ENCODE results near the gene SERPINI1. TPM values are rescaled to one million over a fixed set of nuclear protein-coding genes. Genes with fewer than 3 reads are reported as not detected.

SERPINI1 gene
- total RNA-seq, 1 experiment from 2014 or later, result 8.0 TPM

GRCh38 chr3:167711439-167711838 lies 24.1 kb upstream of the SERPINI1 start:
- intact Hi-C loops (cut with micrococcal nuclease; ENCODE audit: unreplicated experiment), result no loop called here
- Histone ChIP-seq H3K27ac (ENCODE audit: low read length) (no peak overlapping the region), H3K4me3 (ENCODE audit: low read depth in 2 of 2, low read length in 2 of 2) (no peak overlapping the region), H3K27me3 (ENCODE audit: control insufficient read depth, insufficient read depth, low read length) (no peaks in the 10 kb centered on the region), H3K4me1 (ENCODE audit: control insufficient read depth, insufficient read depth, low read length) (no peaks in the 10 kb centered on the region), H3K9me3 (ENCODE audit: control insufficient read depth, insufficient read depth, low read depth, low read length) (no peaks in the 10 kb centered on the region), H3K36me3 (ENCODE audit: control insufficient read depth, insufficient read depth, low read length) (peaks cover 3% of the 10 kb centered on the region)
- TF ChIP-seq SIN3A (IDR thresholded peaks at IDR 0.05; ENCODE audit: borderline replicate concordance, insufficient read depth, low read depth, low read length) (no peak), TCF7L2 (IDR thresholded peaks at IDR 0.05; ENCODE audit: low read depth, low read length) (no peak), POLR2AphosphoS5 (IDR thresholded peaks at IDR 0.05; ENCODE audit: low read depth, low read length) (no peak)
- TF ChIP-seq, protein P1, sequence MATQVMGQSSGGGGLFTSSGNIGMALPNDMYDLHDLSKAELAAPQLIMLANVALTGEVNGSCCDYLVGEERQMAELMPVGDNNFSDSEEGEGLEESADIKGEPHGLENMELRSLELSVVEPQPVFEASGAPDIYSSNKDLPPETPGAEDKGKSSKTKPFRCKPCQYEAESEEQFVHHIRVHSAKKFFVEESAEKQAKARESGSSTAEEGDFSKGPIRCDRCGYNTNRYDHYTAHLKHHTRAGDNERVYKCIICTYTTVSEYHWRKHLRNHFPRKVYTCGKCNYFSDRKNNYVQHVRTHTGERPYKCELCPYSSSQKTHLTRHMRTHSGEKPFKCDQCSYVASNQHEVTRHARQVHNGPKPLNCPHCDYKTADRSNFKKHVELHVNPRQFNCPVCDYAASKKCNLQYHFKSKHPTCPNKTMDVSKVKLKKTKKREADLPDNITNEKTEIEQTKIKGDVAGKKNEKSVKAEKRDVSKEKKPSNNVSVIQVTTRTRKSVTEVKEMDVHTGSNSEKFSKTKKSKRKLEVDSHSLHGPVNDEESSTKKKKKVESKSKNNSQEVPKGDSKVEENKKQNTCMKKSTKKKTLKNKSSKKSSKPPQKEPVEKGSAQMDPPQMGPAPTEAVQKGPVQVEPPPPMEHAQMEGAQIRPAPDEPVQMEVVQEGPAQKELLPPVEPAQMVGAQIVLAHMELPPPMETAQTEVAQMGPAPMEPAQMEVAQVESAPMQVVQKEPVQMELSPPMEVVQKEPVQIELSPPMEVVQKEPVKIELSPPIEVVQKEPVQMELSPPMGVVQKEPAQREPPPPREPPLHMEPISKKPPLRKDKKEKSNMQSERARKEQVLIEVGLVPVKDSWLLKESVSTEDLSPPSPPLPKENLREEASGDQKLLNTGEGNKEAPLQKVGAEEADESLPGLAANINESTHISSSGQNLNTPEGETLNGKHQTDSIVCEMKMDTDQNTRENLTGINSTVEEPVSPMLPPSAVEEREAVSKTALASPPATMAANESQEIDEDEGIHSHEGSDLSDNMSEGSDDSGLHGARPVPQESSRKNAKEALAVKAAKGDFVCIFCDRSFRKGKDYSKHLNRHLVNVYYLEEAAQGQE (IDR thresholded peaks at IDR 0.05; ENCODE audit: insufficient read depth in 1 of 2, low read depth in 2 of 2, low read length in 1 of 2), result no peak
- TF ChIP-seq, protein P2, sequence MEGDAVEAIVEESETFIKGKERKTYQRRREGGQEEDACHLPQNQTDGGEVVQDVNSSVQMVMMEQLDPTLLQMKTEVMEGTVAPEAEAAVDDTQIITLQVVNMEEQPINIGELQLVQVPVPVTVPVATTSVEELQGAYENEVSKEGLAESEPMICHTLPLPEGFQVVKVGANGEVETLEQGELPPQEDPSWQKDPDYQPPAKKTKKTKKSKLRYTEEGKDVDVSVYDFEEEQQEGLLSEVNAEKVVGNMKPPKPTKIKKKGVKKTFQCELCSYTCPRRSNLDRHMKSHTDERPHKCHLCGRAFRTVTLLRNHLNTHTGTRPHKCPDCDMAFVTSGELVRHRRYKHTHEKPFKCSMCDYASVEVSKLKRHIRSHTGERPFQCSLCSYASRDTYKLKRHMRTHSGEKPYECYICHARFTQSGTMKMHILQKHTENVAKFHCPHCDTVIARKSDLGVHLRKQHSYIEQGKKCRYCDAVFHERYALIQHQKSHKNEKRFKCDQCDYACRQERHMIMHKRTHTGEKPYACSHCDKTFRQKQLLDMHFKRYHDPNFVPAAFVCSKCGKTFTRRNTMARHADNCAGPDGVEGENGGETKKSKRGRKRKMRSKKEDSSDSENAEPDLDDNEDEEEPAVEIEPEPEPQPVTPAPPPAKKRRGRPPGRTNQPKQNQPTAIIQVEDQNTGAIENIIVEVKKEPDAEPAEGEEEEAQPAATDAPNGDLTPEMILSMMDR (IDR thresholded peaks at IDR 0.05), result no peak
- POLR2A ChIA-PET, result no interaction called here
- in situ Hi-C loops (cut with HindIII; ENCODE audit: low pct_unique_long_range_greater_than_20kb, low sequenced_read_pairs), result no loop called here
- CTCF ChIA-PET, result no interaction called here
- ATAC-seq, result no peak
- no peak for DNase-seq (ENCODE audit: low read depth, low spot score)
- no TSS peak for BruUV-seq (replicated peaks)

GRCh38 chr3:167712445-167712844 lies 23.1 kb upstream of the SERPINI1 start:
- BruUV-seq (replicated peaks), result no TSS peak
- TF ChIP-seq TCF7L2 (IDR thresholded peaks at IDR 0.05; ENCODE audit: low read depth, low read length) (no peak), SIN3A (IDR thresholded peaks at IDR 0.05; ENCODE audit: borderline replicate concordance, insufficient read depth, low read depth, low read length) (no peak), POLR2AphosphoS5 (IDR thresholded peaks at IDR 0.05; ENCODE audit: low read depth, low read length) (no peak)
- TF ChIP-seq, protein P1 (IDR thresholded peaks at IDR 0.05; ENCODE audit: insufficient read depth in 1 of 2, low read depth in 2 of 2, low read length in 1 of 2), result no peak
- TF ChIP-seq, protein P2 (IDR thresholded peaks at IDR 0.05), result no peak
- POLR2A ChIA-PET, result no interaction called here
- in situ Hi-C loops (cut with HindIII; ENCODE audit: low pct_unique_long_range_greater_than_20kb, low sequenced_read_pairs), result no loop called here
- H3K4me1 ChIP-seq (ENCODE audit: control insufficient read depth, insufficient read depth, low read length), result no peaks in the 10 kb centered on the region
- intact Hi-C loops (cut with micrococcal nuclease; ENCODE audit: unreplicated experiment), result no loop called here
- no peak for ATAC-seq
- CTCF ChIA-PET, result no interaction called here
- no peaks in the 10 kb centered on the region for H3K9me3 ChIP-seq (ENCODE audit: control insufficient read depth, insufficient read depth, low read depth, low read length)
- no peak for DNase-seq (ENCODE audit: low read depth, low spot score)
- no peak overlapping the region for H3K27ac ChIP-seq (ENCODE audit: low read length)
- no peak overlapping the region for H3K4me3 ChIP-seq (ENCODE audit: low read depth in 2 of 2, low read length in 2 of 2)
- H3K36me3 ChIP-seq (ENCODE audit: control insufficient read depth, insufficient read depth, low read length), result peaks cover 2% of the 10 kb centered on the region; the same call in 1 of the 2 replicates
- no peaks in the 10 kb centered on the region for H3K27me3 ChIP-seq (ENCODE audit: control insufficient read depth, insufficient read depth, low read length)
